ENCODE measurements around the gene CFTR.

CFTR gene

DNA sequence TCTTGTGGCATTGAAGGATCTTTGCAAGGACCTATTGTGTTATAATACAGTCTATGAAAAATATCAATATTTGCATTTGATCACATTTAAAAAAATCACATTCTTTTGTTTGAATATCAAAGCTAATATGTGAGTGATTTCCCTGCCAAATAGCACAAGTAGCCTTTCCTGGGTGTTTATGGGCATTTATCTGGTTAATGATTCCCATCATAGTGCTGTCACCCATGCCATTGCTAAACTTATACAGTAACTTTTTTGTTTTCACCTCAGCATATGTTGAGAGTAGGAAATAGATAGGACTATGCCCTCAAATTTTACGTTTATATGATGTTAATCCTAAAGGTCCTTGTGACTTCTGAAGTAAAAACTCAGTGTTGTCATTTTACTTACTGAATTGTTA is 136.9 kb downstream of the CFTR start:
- no peaks in the 10 kb centered on the region for H3K27me3 ChIP-seq (replicated peaks; ENCODE audit: insufficient read depth, low read length)
- H3K36me3 ChIP-seq (replicated peaks; ENCODE audit: insufficient read depth, low read length) = no peaks in the 10 kb centered on the region
- H3K9me2 ChIP-seq (replicated peaks; ENCODE audit: insufficient read depth, low read length) = no peaks in the 10 kb centered on the region
- H3F3A ChIP-seq (ENCODE audit: insufficient read depth, low read length) = no peaks in the 10 kb centered on the region
- no peak for DNase-seq
- no peaks in the 10 kb centered on the region for H3K4me1 ChIP-seq (ENCODE audit: low read length)
- H3K79me2 ChIP-seq (ENCODE audit: low read length) = no peaks in the 10 kb centered on the region
- no peak overlapping the region for H3K4me3 ChIP-seq (ENCODE audit: low read length)
- H4K20me1 ChIP-seq (ENCODE audit: insufficient read depth, low read length) = no peaks in the 10 kb centered on the region
- TF ChIP-seq EZH2 (optimal IDR thresholded peaks at IDR 0.05; ENCODE audit: low read depth, low read length) (no peak), EZH2phosphoT487 (IDR thresholded peaks at IDR 0.05; ENCODE audit: low read length) (no peak)
- TF ChIP-seq, protein P1, sequence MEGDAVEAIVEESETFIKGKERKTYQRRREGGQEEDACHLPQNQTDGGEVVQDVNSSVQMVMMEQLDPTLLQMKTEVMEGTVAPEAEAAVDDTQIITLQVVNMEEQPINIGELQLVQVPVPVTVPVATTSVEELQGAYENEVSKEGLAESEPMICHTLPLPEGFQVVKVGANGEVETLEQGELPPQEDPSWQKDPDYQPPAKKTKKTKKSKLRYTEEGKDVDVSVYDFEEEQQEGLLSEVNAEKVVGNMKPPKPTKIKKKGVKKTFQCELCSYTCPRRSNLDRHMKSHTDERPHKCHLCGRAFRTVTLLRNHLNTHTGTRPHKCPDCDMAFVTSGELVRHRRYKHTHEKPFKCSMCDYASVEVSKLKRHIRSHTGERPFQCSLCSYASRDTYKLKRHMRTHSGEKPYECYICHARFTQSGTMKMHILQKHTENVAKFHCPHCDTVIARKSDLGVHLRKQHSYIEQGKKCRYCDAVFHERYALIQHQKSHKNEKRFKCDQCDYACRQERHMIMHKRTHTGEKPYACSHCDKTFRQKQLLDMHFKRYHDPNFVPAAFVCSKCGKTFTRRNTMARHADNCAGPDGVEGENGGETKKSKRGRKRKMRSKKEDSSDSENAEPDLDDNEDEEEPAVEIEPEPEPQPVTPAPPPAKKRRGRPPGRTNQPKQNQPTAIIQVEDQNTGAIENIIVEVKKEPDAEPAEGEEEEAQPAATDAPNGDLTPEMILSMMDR (IDR thresholded peaks at IDR 0.05; ENCODE audit: low read length) = no peak
- no peak overlapping the region for H3K9ac ChIP-seq (ENCODE audit: low read length)
- H3K27ac ChIP-seq (ENCODE audit: low read length) = no peak overlapping the region
- no peak overlapping the region for H3K4me2 ChIP-seq (ENCODE audit: low read depth, low read length)
- H3K9me3 ChIP-seq (replicated peaks; ENCODE audit: insufficient read depth, low read length) = no peaks in the 10 kb centered on the region
- no peak overlapping the region for H2AFZ ChIP-seq (ENCODE audit: low read length)

DNA sequence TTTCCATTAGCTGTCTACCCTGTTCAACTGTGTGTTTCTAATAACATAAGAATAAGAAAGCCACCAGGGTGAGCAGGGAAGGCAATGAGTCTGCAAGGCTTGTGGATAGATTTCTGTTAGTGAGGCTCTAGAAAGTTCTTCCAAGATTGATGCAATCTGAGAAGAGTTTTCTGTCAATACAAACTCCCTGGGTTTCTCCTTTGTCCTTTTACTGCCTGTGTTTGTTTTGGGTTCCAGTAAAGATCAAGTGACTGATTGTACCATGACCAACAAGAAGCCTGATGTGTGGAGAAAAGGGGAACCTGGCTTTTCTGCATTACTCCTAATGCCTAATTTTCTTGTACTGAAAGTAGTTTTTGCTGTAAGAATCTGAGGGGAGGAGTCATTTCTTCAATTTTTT is 139.9 kb downstream of the CFTR start:
- no peak for DNase-seq
- H4K20me1 ChIP-seq (ENCODE audit: insufficient read depth, low read length) = no peaks in the 10 kb centered on the region
- H3K4me1 ChIP-seq (ENCODE audit: low read length) = no peaks in the 10 kb centered on the region
- H3K4me3 ChIP-seq (ENCODE audit: low read length) = no peak overlapping the region
- no peak overlapping the region for H3K9ac ChIP-seq (ENCODE audit: low read length)
- TF ChIP-seq EZH2 (optimal IDR thresholded peaks at IDR 0.05; ENCODE audit: low read depth, low read length) (no peak), EZH2phosphoT487 (IDR thresholded peaks at IDR 0.05; ENCODE audit: low read length) (no peak)
- TF ChIP-seq, protein P1 (IDR thresholded peaks at IDR 0.05; ENCODE audit: low read length) = no peak
- no peaks in the 10 kb centered on the region for H3K36me3 ChIP-seq (replicated peaks; ENCODE audit: insufficient read depth, low read length)
- no peak overlapping the region for H3K4me2 ChIP-seq (ENCODE audit: low read depth, low read length)
- no peaks in the 10 kb centered on the region for H3K79me2 ChIP-seq (ENCODE audit: low read length)
- no peaks in the 10 kb centered on the region for H3K9me3 ChIP-seq (replicated peaks; ENCODE audit: insufficient read depth, low read length)
- no peaks in the 10 kb centered on the region for H3F3A ChIP-seq (ENCODE audit: insufficient read depth, low read length)
- no peaks in the 10 kb centered on the region for H3K27me3 ChIP-seq (replicated peaks; ENCODE audit: insufficient read depth, low read length)
- no peak overlapping the region for H2AFZ ChIP-seq (ENCODE audit: low read length)
- H3K9me2 ChIP-seq (replicated peaks; ENCODE audit: insufficient read depth, low read length) = no peaks in the 10 kb centered on the region
- H3K27ac ChIP-seq (ENCODE audit: low read length) = no peak overlapping the region

DNA sequence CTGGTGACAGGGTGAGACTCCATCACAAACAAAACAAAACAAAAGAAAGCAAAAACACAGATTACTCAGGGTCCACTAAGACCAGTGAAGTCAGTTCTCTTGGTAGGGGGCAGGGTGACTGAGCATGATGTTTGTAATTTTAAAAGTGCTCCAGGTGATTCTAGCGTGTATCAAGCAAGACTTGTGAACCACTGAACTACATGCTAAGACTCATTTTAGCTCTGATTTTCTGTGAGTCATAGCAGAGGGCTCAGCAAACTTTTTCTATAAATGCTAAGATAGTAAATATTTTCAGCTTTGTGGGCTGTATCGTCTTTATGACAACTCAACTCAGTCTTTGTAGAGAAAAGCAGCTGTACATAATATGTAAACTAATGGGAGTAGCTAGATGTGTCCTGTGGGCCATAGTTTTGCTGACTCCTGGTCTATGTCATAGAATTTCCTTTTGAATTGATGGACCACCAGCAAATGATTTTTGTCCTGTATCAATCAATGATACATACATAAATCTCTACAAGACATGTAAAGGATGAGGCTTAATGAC is 141.3 kb downstream of the CFTR start:
- Histone ChIP-seq H3K4me1 (ENCODE audit: low read length) (no peaks in the 10 kb centered on the region), H2AFZ (ENCODE audit: low read length) (no peak overlapping the region), H3K27me3 (replicated peaks; ENCODE audit: insufficient read depth, low read length) (no peaks in the 10 kb centered on the region), H3K79me2 (ENCODE audit: low read length) (no peaks in the 10 kb centered on the region), H3K27ac (ENCODE audit: low read length) (no peak overlapping the region), H3F3A (ENCODE audit: insufficient read depth, low read length) (no peaks in the 10 kb centered on the region), H4K20me1 (ENCODE audit: insufficient read depth, low read length) (no peaks in the 10 kb centered on the region), H3K9me3 (replicated peaks; ENCODE audit: insufficient read depth, low read length) (no peaks in the 10 kb centered on the region), H3K4me3 (ENCODE audit: low read length) (no peak overlapping the region), H3K36me3 (replicated peaks; ENCODE audit: insufficient read depth, low read length) (no peaks in the 10 kb centered on the region), H3K9me2 (replicated peaks; ENCODE audit: insufficient read depth, low read length) (no peaks in the 10 kb centered on the region), H3K9ac (ENCODE audit: low read length) (no peak overlapping the region), H3K4me2 (ENCODE audit: low read depth, low read length) (no peak overlapping the region)
- no peak for DNase-seq
- no peak for TF ChIP-seq EZH2phosphoT487 (IDR thresholded peaks at IDR 0.05; ENCODE audit: low read length)
- no peak for TF ChIP-seq EZH2 (optimal IDR thresholded peaks at IDR 0.05; ENCODE audit: low read depth, low read length)
- TF ChIP-seq, protein P1 (IDR thresholded peaks at IDR 0.05; ENCODE audit: low read length) = no peak
